HG02610 (cell line): ENCODE measurements around the gene LPAR3.
"Not testable (repeated sequence)": the region's sequence is repeated elsewhere in the genome, so short reads cannot be mapped to it uniquely, and the experiment has no call there.

Experiments used
- ATAC-seq: cut with Tn5 transposase; IDR thresholded peaks from one replicate; pipeline ENCODE4 v1.9.1; 2021; ENCODE audit warnings: mild to moderate bottlenecking, moderate library complexity; ENCODE audit not compliant: unreplicated experiment

LPAR3 gene, protein sequence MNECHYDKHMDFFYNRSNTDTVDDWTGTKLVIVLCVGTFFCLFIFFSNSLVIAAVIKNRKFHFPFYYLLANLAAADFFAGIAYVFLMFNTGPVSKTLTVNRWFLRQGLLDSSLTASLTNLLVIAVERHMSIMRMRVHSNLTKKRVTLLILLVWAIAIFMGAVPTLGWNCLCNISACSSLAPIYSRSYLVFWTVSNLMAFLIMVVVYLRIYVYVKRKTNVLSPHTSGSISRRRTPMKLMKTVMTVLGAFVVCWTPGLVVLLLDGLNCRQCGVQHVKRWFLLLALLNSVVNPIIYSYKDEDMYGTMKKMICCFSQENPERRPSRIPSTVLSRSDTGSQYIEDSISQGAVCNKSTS

DNA sequence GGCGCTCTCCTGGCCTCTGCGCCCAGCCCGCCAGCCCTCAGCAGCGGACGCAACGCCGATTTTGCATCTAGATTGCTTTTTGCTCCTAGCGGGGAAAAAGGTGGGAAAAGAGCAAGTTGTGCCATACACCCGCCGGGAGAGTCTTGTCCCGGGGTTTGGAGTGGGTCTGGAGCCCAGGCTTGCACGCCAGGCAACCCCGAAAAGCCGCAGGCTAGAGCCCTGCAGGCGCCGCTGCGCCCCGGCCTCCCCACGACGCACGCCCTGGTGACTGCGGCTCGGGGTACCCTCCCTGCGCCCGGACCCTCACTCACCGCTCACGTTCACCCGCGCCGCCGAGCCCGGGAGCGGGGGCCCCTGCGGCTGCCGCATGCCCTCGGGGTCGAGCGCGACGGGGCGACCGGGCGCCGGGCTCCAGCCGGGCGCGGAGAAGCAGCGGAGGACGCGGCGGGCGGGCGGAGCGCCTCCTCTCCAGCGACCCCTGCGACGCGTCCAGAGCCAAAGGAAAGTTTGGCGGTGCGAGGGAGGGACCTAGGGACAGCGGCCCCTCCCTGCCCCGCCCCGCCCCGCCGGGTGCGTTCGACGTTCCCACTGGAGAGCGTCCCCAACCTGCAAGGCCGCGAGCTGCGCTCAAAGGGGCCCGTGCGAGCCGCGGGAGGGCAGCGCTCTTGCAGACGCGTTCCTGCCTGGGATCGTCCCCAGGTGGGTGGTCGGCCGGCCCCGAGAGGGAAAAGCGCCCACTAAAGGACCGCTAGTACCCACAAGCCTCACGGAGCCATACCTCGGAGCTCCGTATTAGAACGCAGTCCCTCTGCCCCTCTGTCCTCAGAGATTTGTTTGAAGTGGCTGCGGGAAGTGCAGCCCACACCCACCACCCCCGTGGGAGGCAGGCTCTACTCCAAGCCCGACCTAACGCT, at the start of gene LPAR3:
Gene LPAR3 (minus strand): TSS at position 502 of the 914 bp plus-strand sequence. CDS start 27,086 bp downstream, outside the sequence.
- ATAC-seq: no peak

DNA sequence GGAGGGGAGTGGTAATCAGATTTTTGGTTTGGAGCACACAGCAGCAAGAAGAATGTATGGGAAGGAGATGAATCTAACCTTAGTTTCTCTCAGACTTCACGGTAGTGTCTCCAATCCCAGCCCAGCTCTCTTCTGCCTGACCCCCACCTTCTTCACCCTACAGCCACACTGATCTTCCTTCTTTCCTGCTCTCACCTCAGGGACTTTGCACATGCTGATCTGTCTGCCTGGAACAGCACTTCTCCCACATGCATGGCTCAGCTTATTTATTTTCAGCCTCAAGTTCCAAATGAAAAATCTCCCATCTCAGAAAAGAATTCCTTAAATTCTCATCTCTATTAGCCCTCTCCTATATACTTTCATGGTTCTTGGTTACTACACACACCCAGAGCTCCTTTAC, 48.8 kb upstream of the LPAR3 start:
- no peak for ATAC-seq

DNA sequence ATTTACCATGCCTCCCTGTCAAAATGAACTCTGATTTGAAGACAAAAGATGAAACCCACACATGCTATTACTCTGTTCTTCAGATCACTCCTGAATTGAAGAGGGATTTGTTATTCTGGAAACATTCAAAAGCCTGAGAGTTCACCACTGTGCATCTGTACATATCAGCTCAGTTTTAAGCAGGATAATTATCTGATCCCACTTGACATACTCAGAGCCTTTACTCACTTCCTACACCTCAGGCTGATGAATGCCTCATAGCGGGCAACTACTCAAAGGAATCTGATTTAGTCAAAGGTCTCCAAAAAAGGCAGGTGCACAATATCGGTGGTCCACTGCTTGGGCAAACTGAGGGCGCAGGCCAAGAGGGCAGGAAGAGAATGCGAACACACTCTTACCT, 47.5 kb upstream of the LPAR3 start:
- ATAC-seq: no peak

DNA sequence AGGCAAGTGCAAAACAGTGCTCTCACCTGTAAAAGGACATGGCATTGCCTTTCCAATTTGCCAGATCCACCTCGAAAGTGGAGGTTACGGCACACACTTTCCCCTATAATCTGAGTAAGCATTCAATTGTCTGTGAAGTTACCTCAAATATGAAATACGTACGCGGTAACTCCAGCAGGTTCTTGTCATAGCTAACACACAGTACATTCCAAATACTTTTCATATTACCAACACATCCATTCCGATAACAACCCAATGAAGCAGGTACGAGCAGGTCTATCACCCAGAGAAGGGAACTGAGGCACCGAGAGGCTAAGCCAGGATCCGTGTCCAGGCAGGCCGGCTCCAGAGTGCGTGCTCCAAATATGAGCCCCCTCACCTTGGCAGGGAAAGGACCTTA, 46.8 kb upstream of the LPAR3 start:
- ATAC-seq: no peak

DNA sequence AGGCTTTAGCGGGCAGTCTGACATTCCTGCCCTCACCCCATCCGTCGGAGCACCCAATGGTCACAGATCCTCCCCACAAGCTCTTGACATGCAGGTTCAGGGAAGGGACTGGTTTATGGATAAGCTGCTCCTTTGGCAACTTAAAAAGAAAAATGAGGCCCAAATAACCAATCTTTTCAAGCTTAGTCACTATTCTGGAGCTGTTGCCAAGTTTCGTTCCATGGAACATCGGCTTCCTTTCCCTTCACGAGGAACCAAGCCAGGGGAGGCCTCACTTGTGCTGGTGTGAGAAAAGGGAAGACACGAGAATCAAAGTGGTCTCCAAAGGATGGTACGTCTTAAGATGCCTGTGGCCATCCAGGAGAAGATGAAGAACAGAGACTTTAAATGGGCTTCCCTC, 46.1 kb upstream of the LPAR3 start:
- ATAC-seq: no peak

DNA sequence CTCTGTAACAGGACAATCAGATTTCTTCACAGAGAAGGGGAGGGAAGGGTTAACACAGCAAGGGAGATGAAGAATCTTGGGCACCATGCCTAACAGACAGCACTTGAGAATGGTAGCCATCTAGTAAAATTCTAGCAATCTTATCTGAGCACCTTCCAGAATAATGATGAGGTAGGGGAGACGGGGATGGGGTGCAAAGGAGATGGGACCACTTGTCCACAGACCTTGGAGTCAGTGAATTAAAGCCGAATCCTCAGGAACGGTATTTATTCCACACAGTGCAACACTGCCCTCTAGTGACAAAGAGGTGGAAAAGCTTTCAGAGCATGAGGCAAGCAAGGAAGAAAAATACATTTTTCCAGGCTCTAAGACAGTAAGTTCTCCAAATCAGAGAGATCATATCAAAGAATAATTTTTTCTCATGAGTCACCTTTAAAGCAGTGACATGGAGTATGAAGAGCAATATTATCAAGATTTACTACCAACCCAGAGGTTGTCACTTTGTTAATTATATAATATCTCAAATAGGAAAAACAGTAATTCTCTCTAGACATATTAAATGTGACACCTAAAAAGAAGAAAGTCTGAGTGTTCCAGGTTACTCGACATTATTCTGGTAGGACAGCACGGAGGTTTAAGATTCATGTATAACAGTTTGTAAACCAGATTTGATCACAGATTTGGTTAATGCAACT, 43.3 kb upstream of the LPAR3 start:
- no peak for ATAC-seq

DNA sequence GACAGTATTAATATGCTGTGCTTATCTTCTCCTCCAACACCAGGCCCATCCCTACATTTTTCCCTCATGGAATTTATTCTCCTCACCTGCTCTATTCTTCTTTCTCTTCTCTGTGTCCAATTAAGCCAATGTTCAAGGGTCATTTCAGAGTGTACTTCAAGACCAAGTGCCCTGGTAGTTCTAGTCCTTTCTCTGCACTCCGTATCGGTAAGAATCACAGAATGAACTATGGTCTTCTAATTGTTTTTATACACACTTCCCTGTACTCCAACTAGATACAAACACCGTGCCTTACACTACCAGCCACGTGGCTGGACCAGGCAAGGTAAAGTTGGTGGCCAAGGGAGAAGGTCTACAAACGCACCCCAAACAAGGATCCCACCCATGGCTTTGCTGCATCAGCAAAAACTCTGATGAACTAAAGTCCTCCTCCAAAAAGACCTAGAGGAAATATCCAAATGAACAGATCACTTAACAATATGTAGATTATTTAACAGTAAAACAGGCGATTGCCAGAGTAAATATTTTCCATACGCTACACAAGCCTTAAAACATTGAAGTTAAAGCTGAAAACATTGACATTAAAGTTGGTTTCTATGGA, 40.1 kb upstream of the LPAR3 start:
- no peak for ATAC-seq

DNA sequence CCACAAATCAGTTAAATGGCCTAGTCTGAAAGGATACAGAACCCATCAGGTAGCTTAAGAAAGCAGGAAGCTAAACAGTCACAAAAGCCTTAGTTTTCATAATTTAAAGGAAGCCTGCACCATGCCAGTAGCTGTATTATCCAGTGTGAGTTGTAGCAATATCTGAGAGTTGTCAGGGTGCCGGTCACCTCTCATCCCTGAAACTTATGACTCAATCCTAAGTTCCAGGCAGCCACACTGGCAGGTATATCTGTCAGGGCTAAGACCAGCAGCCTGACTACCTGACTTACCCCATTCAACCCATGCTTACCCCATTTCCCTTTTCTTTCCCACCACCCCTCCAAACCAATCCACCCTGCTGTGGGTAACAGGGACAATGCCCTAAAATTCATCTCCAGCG, 37.8 kb upstream of the LPAR3 start:
- no peak for ATAC-seq

DNA sequence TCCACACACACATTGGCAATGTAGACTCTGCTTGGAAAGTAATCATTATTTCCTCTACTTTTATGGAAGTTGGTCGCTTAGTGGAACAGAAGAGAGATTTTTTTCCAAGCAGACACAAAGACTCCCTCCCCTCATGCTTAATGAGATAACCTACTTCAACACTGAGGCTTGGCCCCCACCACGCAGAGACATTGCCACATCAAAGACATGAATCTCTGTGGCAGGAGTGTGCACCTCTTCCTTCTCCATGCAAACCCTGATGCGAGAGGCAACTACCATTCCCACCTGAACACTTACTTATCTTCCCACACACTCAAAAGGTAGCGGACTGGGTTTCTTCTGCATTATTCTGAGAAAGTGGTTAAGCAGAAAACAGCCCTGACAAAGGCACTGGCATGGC, 37.3 kb upstream of the LPAR3 start:
- no peak for ATAC-seq

DNA sequence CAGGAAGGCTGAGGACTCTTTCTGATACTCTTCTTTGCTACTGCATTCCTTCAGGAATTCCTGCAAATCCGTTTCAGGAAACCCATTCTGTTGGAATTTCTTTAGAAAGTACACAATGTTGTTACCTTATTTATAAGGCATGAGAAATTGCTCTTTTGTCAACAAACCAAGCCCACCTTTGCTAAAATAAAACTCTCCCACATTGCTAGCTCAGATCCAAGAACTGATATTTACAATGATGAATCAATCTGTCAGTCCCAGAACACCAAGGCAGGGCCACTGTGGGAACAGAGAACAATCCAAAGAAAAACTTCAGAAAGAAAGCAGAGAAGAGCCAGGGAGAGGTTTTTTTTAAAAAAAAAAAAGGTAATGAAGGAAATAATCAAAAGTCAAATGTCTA, 36.6 kb upstream of the LPAR3 start:
- no peak for ATAC-seq

DNA sequence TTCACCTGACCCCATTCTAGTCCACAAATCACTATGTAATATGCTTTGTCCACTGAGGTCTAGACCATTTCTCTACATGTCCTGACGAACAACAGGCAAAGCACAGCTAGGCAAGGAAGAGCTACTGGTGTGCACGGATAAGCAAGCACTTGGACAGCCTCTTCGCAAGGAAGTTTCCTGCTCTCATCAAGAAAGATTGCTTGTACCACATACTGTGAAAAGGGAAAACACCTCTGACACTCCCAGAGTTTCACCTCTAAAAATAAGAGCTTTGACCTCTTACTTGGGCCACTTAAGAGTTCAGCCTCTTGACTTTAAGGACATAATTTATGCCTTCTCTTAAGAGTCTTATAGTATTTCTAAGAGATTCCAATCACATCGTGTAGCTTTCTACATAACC, 36.0 kb upstream of the LPAR3 start:
- ATAC-seq: no peak

DNA sequence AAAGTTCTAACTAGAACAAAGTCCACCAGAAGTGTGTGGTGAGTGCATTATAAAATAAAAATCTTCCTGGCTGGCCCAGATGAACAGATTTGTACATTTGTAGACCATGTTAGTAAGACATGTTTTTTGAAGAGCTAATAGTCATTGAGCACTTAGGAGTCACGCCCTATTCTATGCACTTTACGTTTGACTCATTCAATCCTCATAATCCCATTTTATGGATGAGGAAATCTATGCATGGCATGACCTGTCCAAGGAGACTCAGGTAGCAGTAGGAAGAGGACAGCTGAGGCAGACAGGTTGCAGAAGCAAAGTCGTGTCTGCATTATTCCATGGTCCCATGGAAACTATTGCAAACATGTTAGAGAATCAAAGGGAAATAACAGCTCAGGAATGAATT, 30.3 kb upstream of the LPAR3 start:
- no peak for ATAC-seq

DNA sequence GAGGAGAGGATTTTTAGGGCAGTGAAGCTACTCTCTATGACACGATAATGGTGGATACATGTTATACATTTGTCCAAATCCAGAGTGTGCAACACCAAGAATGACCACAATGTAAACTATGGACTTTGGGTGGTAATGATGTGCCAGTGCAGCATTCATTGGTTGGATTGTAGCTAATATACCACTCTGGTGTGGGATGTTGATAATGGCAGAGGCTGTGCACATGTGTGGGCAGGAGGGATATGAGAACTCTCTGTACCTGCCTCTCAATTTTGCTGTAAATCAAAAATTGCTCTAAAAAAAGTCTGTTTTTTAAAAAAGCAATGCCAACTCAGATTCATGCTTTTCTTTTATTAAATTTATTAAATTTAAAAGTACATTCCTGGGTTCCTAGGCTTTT, 27.2 kb upstream of the LPAR3 start:
- ATAC-seq: no peak

DNA sequence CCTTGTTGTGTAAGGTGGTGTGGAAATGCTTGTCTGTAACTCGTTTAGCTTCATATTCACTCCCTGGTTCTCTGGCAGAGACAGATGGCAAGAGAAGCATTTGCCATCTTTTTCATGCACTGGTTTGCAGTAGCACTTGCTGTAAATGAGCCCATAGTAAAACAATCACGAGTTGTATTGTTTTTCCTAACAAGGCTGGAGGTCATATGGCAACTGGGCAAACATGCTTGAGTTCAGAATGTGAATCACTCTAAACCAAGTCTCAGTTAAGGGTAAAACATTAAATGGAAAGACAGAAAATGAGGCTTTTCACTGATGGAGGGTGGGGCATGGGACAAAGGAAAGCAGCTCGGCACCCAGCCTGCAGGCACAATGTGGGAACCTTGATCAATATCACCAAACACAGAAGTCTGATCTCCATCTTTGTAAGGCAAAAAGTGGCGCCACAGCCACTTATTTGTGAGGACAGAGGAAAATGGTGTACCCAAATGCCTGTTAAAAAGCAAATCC, 26.5 kb upstream of the LPAR3 start:
- ATAC-seq: no peak

DNA sequence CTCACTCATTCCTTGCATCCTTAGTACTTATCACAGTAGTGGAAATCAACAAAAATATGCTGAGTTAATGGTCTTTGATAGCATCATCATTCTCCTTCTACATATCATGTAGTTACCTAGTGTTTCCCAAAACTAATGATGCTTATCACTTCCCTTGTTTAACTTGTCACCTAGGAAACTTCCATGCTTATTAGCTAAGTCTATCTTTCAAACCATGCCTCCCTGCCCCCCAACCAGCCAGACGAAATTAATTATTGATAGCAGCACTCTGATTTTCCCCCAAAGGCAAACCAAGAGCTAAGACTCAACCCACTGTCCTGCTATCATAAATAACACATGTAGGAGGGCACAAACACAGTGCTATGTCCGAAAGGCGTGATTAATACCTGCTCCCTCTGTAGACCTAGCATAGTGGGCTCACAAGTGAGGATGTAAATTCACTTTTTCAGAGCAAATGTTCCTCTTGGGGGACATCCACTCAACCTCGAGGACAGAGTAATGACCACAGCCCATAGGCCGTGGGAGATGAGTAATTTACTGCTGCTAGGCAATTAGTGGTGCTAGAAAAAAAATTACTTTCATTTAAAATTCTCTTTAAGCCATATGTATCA, 25.8 kb upstream of the LPAR3 start:
- ATAC-seq: no peak

DNA sequence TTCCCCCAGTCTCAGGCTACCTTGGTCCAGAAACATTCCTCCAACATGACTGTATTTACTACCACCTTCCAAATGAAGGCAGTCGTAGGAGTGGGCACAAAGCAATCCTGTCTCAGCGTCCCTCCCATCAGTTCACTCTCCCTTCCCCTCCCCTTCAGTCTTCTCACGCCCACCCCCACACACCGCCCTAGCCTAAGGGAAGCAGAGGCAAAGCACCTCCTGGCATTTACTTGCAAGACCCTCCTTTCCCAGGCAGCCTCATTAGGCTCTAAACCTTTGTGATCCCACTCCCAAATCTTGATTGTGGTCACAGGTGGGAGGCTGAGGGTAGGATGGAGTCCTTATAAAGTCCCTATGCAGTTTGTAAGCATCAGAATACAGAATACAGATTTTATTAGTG, 23.9 kb upstream of the LPAR3 start:
- no peak for ATAC-seq

DNA sequence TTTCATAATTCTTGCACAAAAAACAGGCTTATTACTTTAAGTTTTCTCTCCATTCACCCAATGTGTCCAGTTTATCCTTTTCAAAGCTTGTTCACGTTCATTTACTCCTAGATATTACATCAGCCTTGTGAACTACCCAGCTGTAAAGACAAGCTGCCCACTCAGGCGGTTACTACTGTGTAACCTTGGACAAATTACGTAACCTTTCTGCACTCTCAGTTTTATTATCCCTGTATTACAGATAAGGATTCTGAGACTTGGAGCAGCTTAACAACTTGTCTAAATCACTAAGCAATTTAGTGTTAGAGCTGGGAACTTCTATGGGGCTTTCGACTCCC, 20.5 kb upstream of the LPAR3 start:
- no peak for ATAC-seq

DNA sequence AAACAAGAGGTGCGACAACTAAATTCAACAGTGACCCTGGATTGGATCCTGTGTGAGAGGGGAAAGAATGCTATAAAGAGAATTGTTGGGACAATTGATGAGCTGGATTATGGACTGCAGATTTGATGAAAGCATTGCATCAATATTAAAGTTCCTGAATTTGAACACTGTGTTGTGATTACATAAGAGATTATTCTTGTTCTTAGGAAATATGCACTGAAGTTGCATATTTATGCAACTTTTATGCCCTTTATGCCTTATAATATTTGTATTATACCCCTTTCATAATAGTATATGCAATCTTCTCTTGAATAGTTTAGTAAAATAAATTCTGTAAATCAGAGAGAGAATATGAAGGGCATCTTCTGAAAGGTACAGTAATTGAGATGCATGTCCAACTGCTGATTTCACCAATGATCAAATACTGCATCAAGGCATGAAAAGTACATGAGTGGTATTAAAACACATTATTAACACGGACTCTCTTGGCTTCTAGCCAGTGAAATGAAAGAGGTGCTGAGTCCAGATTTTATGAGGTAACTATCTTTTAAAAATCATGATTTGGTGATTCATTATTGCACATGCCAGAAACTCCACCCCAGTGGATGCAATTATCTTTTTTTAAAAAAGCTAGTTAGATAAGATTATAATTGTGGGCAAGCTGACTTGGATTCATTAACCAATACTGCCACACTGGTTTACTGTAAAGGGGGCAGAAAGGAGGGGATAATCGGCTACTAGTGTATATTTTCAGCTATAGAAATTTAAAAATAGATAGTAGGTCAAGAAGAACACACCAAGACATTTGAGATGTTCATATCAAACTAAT, 19.9 kb upstream of the LPAR3 start:
- no peak for ATAC-seq

DNA sequence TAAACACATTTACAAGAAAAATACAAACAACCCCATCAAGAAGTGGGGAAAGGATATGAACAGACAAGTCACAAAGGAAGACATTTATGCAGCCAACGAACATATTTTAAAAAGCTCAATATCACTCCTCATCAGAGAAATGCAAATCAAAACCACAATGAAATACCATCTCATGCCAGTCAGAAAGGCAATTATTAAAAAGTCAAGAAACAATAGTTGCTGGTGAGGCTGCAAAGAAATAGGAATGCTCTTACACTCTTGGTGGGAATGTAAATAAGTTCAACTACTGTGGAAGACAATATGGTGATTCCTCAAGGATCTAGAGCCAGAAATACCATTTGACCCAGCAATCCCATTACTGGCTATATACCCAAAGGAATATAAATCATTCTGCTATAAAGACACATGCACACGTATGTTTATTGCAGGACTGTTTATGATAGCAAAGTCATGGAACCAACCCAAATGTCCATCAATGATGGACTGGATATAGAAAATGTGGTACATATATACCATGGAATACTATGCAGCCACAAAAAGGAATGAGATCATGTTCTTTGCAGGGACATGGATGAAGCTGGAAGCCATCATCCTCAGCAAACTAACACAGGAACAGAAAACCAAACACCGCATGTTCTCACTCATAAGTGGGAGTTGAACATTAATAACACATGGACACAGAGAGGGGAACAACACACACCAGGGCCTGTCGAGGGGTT, 15.9 kb upstream of the LPAR3 start:
- ATAC-seq: not testable (repeated sequence)
